Measurements from ENCODE around the gene RIOK3. TPM values are rescaled to one million over a fixed set of nuclear protein-coding genes. Genes with fewer than 3 reads are reported as not detected.

Gene RIOK3
- polyA plus RNA-seq, 3 donors from 2014 or later = 48.6 to 79.3 (median 72.8) TPM

- Mint-ChIP-seq H3K36me3 (peaks cover 0 to 71% (median 55%) of the 10 kb centered on the region in 3 donors), H3K4me3 (no peak overlapping the region), H3K9me3 (no peaks in the 10 kb centered on the region), H3K4me1 (no peaks in the 10 kb centered on the region), H3K27me3 (ENCODE audit: low read depth in 3 of 3) (peaks cover 5 to 13% (median 9%) of the 10 kb centered on the region in 3 donors), H3K27ac (peak overlapping the region in 5 of 6 donors; percentile 19 to 62 (median 55))
- no peak for DNase-seq
These were observed 78.8 kb downstream of the RIOK3 start for GRCh38 chr18:23531912-23532311.

Other genes with a start within 250 kb of the RIOK3 start
- gene RMC1, start 50.2 kb downstream of the RIOK3 start, polyA plus RNA-seq = 10 to 100 TPM; 33.4 to 67.1 (median 39.0) TPM
- 10 to 100 TPM; 25.1 to 83.2 (median 47.2) TPM for gene NPC1, start 133.2 kb downstream of the RIOK3 start, polyA plus RNA-seq
- under 1 TPM in 1 of 3 donors, not detected in 2; 0.59 TPM for gene ANKRD29, start 209.6 kb downstream of the RIOK3 start, polyA plus RNA-seq
- not detected for gene LAMA3, start 236.2 kb downstream of the RIOK3 start, polyA plus RNA-seq

Measured in immature natural killer cell (primary cell).